Astrocyte of the cerebellum (primary cell): ENCODE data around the gene ALX3.

Experiments used
- DNase-seq: peaks from one replicate; pipeline ENCODE4 v3.0.0-alpha.2; 2011; ENCODE audit warnings: low read depth
- H3K4me3 ChIP-seq: 2 replicates; pipeline ENCODE4 v1.5.1; 2011; ENCODE audit warnings: mild to moderate bottlenecking, low read depth, low read length, moderate library complexity
- in situ Hi-C: cut with HindIII; loops from 2 replicates; pipeline ENCODE4 v1.10.0; 2017; ENCODE audit warnings: low sequenced_read_pairs
- TF ChIP-seq, protein P1 (sequence below): IDR thresholded peaks from 2 replicates; pipeline ENCODE4 v1.5.1; 2012; ENCODE audit warnings: low read length, low read depth, moderate library complexity, mild to moderate bottlenecking; ENCODE audit errors: missing control alignments

ALX3 gene

GRCh38 chr1:110048923-110049601 lies 21.4 kb downstream of the ALX3 start:
- H3K4me3 ChIP-seq = no peak overlapping the region
- DNase-seq = no peak
- TF ChIP-seq, protein P1, sequence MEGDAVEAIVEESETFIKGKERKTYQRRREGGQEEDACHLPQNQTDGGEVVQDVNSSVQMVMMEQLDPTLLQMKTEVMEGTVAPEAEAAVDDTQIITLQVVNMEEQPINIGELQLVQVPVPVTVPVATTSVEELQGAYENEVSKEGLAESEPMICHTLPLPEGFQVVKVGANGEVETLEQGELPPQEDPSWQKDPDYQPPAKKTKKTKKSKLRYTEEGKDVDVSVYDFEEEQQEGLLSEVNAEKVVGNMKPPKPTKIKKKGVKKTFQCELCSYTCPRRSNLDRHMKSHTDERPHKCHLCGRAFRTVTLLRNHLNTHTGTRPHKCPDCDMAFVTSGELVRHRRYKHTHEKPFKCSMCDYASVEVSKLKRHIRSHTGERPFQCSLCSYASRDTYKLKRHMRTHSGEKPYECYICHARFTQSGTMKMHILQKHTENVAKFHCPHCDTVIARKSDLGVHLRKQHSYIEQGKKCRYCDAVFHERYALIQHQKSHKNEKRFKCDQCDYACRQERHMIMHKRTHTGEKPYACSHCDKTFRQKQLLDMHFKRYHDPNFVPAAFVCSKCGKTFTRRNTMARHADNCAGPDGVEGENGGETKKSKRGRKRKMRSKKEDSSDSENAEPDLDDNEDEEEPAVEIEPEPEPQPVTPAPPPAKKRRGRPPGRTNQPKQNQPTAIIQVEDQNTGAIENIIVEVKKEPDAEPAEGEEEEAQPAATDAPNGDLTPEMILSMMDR = no peak
- in situ Hi-C loops = no loop called here

GRCh38 chr1:110048240-110048639 lies 22.2 kb downstream of the ALX3 start:
- in situ Hi-C loops = no loop called here
- no peak overlapping the region for H3K4me3 ChIP-seq
- no peak for DNase-seq
- TF ChIP-seq, protein P1 = no peak

DNA sequence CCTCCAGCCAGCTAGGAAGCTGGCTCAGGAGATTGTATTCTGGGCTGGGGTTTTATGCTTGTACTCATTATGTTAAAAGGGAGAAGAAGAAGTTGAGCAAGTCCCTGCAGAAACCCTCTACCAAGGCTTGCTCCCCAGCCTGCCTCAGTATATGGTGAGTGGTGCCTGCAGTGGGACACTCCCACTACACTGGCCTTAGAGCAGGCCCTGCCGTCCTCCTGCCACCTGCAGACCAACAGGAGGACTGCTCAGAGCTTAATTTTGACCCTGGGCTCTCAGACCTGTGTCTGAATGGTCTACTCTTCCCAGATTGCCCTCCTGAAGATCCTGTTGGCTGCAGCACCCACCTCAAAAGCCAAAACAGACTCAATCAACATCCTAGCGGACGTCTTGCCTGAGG lies 23.0 kb downstream of the ALX3 start:
- H3K4me3 ChIP-seq = no peak overlapping the region
- in situ Hi-C loops = no loop called here
- DNase-seq = no peak
- TF ChIP-seq, protein P1 = no peak

GRCh38 chr1:110043016-110043415 lies 27.5 kb downstream of the ALX3 start:
- TF ChIP-seq, protein P1 = no peak
- no peak for DNase-seq
- no peak overlapping the region for H3K4me3 ChIP-seq
- in situ Hi-C loops = no loop called here

DNA sequence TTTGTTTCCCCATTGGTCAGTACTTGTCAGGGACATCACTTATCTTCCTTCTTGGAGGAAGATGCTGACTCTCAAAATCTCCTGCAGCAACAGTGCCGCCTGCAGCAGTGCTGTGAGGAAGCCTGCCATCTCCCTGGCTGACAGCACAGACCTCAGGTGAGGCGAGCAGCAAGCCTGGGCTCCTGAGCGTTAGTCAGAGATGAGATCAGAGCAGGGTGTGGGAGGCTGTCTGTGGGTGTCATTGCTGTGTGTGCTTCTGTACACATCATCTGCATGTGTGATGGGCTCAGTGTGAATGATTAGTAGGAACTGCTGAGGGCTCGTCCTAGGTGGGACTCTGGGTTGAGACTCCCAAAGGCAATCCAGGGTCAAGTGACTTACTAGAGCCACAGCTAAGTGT lies 29.9 kb downstream of the ALX3 start:
- DNase-seq = no peak
- TF ChIP-seq, protein P1 = no peak
- H3K4me3 ChIP-seq = no peak overlapping the region
- in situ Hi-C loops = no loop called here

DNA sequence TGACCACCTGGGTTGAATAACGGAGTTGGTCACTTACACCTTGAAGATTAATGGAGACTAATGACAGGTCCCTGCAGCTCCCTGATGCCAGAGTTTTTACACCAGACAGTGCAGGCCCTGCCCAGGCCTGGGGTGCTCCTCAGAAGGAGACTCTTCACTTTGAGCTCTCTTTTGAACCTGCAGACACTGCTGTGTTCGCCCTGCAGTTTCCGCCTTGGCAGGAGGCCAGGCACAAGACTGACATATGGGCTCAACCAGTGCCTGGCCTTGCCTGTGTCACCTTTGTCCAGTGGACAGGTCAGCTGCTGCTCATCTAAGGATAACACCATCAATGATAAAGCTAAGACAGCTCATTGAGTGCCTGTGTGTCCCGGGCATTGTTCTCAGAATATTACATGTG lies 30.8 kb downstream of the ALX3 start:
- DNase-seq = no peak
- H3K4me3 ChIP-seq = no peak overlapping the region
- TF ChIP-seq, protein P1 = no peak
- in situ Hi-C loops = no loop called here

DNA sequence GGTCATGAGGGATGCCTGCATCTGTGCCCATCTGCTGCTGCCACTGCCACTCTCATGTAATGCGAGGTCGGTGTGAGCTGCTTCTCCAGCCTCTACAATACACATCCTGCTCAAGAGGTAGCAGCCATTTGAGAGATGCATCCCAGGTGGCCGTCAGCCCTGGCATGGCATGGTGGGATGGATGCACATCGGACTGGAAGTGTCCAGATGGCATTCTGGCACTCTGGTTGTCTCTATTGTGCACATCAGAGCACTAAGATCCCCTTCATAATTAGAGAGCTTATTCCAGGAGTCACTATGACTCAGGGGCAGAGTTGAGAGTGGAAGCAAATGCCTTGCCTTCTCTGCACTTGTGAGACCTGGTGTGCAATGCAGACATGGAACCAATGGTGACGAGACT lies 32.2 kb downstream of the ALX3 start:
- TF ChIP-seq, protein P1 = no peak
- in situ Hi-C loops = no loop called here
- no peak overlapping the region for H3K4me3 ChIP-seq
- no peak for DNase-seq
